Measurements from ENCODE around the gene ST7.

DNA sequence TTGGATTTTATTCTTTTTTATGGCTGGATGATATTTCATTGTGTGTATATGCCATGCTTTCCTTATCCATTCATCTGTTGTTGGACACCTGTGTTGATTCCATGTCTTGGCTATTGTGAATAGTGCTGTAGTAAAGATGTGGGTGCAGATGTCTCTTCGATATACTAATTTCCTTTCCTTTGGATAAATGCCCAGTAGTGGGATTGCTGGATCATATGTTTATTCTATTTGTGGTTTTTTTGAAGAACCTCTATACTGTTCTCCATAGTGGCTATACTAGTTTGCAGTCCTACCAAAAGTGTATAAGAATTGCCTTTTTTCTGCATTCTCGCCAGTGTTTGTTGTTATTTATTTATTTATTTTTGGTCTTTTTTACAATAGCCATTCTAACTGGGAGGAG lies 209.8 kb downstream of the ST7 start:
- TF ChIP-seq, protein P1, sequence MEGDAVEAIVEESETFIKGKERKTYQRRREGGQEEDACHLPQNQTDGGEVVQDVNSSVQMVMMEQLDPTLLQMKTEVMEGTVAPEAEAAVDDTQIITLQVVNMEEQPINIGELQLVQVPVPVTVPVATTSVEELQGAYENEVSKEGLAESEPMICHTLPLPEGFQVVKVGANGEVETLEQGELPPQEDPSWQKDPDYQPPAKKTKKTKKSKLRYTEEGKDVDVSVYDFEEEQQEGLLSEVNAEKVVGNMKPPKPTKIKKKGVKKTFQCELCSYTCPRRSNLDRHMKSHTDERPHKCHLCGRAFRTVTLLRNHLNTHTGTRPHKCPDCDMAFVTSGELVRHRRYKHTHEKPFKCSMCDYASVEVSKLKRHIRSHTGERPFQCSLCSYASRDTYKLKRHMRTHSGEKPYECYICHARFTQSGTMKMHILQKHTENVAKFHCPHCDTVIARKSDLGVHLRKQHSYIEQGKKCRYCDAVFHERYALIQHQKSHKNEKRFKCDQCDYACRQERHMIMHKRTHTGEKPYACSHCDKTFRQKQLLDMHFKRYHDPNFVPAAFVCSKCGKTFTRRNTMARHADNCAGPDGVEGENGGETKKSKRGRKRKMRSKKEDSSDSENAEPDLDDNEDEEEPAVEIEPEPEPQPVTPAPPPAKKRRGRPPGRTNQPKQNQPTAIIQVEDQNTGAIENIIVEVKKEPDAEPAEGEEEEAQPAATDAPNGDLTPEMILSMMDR (conservative IDR thresholded peaks at IDR 0.05 in 1 of 2, IDR thresholded peaks at IDR 0.05 in 1 of 2; ENCODE audit: low read depth in 1 of 2, low read length in 2 of 2) = no peak
- no peak for TF ChIP-seq EZH2 (IDR thresholded peaks at IDR 0.05; ENCODE audit: low read length, missing control alignments)

All from fibroblast of lung (primary cell).